Activated T-cell treated with anti-CD3 and anti-CD28 coated beads for 48 hours (primary cell): ENCODE results near the gene CFAP100.

Source experiments
- DNase-seq: peaks from one replicate; pipeline ENCODE4 v3.0.0-alpha.2; 2020; ENCODE audit warnings: low read depth

The CFAP100 gene

GRCh38 chr3:126394179-126394976 lies at the start of gene CFAP100:
Gene CFAP100 (plus strand): TSS chr3:126394909. CDS start chr3:126396001, 1,092 bp downstream.
- DNase-seq, result no peak

GRCh38 chr3:126345231-126345630 lies 49.5 kb upstream of the CFAP100 start:
- DNase-seq, result no peak

GRCh38 chr3:126345641-126346460 lies 48.9 kb upstream of the CFAP100 start:
- DNase-seq, result no peak

- no peak for DNase-seq
Observed at GRCh38 chr3:126346466-126346865, 48.2 kb upstream of the CFAP100 start.

- DNase-seq, result no peak
Observed at GRCh38 chr3:126347543-126348161, 47.1 kb upstream of the CFAP100 start.

- DNase-seq, result no peak
Observed at GRCh38 chr3:126348308-126348920, 46.3 kb upstream of the CFAP100 start.

GRCh38 chr3:126349071-126349470 lies 45.6 kb upstream of the CFAP100 start:
- DNase-seq, result no peak

GRCh38 chr3:126349611-126350501 lies 44.9 kb upstream of the CFAP100 start:
- no peak for DNase-seq

- no peak for DNase-seq
Observed at GRCh38 chr3:126350502-126351085, 44.1 kb upstream of the CFAP100 start.

- no peak for DNase-seq
Observed at GRCh38 chr3:126351086-126351770, 43.5 kb upstream of the CFAP100 start.

GRCh38 chr3:126351771-126352475 lies 42.8 kb upstream of the CFAP100 start:
- DNase-seq, result no peak

- DNase-seq, result no peak
Observed at GRCh38 chr3:126352476-126353454, 41.9 kb upstream of the CFAP100 start.

GRCh38 chr3:126353694-126354321 lies 40.9 kb upstream of the CFAP100 start:
- no peak for DNase-seq

- no peak for DNase-seq
Observed at GRCh38 chr3:126354776-126355175, 39.9 kb upstream of the CFAP100 start.

GRCh38 chr3:126355251-126355650 lies 39.5 kb upstream of the CFAP100 start:
- no peak for DNase-seq

GRCh38 chr3:126355777-126356372 lies 38.8 kb upstream of the CFAP100 start:
- no peak for DNase-seq
